Measurements from ENCODE around the gene TCF7. TPM values are rescaled to one million over a fixed set of nuclear protein-coding genes. Genes with fewer than 3 reads are reported as not detected.

TCF7 gene
- polyA plus RNA-seq, 1 donor from 2014 or later, result 0.15 TPM

- Histone ChIP-seq H3K27me3 (ENCODE audit: insufficient read depth, low read depth, low read length) (no peaks in the 10 kb centered on the region), H3K9me3 (ENCODE audit: low read length) (no peaks in the 10 kb centered on the region), H2AFZ (ENCODE audit: low read depth, low read length) (no peak overlapping the region), H3K79me2 (replicated peaks; ENCODE audit: insufficient read depth, low read length) (no peaks in the 10 kb centered on the region), H3F3A (ENCODE audit: insufficient read depth, low read length, poor library complexity, severe bottlenecking) (no peaks in the 10 kb centered on the region), H3K27ac (ENCODE audit: low read length) (no peak overlapping the region), H3K36me3 (ENCODE audit: insufficient read depth, low read length) (no peaks in the 10 kb centered on the region), H3K4me3 (ENCODE audit: low read length) (no peak overlapping the region), H3K9ac (ENCODE audit: low read length) (no peak overlapping the region), H3K9me2 (ENCODE audit: insufficient read depth, low read length) (no peaks in the 10 kb centered on the region), H3K4me2 (ENCODE audit: low read length) (no peak overlapping the region), H4K20me1 (ENCODE audit: insufficient read depth) (no peaks in the 10 kb centered on the region)
- TF ChIP-seq EZH2 (IDR thresholded peaks at IDR 0.05; ENCODE audit: borderline replicate concordance, insufficient read depth, low read length, poor library complexity, severe bottlenecking) (no peak), MXI1 (conservative IDR thresholded peaks at IDR 0.05; ENCODE audit: poor library complexity, severe bottlenecking) (no peak), POLR2AphosphoS5 (IDR thresholded peaks at IDR 0.05) (no peak), SMC3 (conservative IDR thresholded peaks at IDR 0.05; ENCODE audit: poor library complexity) (no peak), CTCF (IDR thresholded peaks at IDR 0.05; ENCODE audit: poor library complexity, severe bottlenecking) (no peak), REST (IDR thresholded peaks at IDR 0.05; ENCODE audit: borderline replicate concordance) (no peak), RAD21 (conservative IDR thresholded peaks at IDR 0.05) (no peak), TAF1 (IDR thresholded peaks at IDR 0.05; ENCODE audit: low read depth) (no peak), EP300 (conservative IDR thresholded peaks at IDR 0.05; ENCODE audit: poor library complexity, severe bottlenecking) (no peak)
Measured at GRCh38 chr5:134123360-134123759, 8.9 kb downstream of the TCF7 start.

GRCh38 chr5:134124289-134125038 lies 10.0 kb downstream of the TCF7 start:
- no peaks in the 10 kb centered on the region for H3K9me2 ChIP-seq (ENCODE audit: insufficient read depth, low read length)
- H3K27ac ChIP-seq (ENCODE audit: low read length), result no peak overlapping the region
- H3K27me3 ChIP-seq (ENCODE audit: insufficient read depth, low read depth, low read length), result no peaks in the 10 kb centered on the region
- H4K20me1 ChIP-seq (ENCODE audit: insufficient read depth), result no peaks in the 10 kb centered on the region
- no peak overlapping the region for H3K4me3 ChIP-seq (ENCODE audit: low read length)
- H3K4me2 ChIP-seq (ENCODE audit: low read length), result no peak overlapping the region
- H3K36me3 ChIP-seq (ENCODE audit: insufficient read depth, low read length), result no peaks in the 10 kb centered on the region
- H3K9me3 ChIP-seq (ENCODE audit: low read length), result no peaks in the 10 kb centered on the region
- no peaks in the 10 kb centered on the region for H3F3A ChIP-seq (ENCODE audit: insufficient read depth, low read length, poor library complexity, severe bottlenecking)
- H3K79me2 ChIP-seq (replicated peaks; ENCODE audit: insufficient read depth, low read length), result no peaks in the 10 kb centered on the region
- H2AFZ ChIP-seq (ENCODE audit: low read depth, low read length), result no peak overlapping the region
- H3K9ac ChIP-seq (ENCODE audit: low read length), result no peak overlapping the region
- TF ChIP-seq EP300 (conservative IDR thresholded peaks at IDR 0.05; ENCODE audit: poor library complexity, severe bottlenecking) (no peak), SMC3 (conservative IDR thresholded peaks at IDR 0.05; ENCODE audit: poor library complexity) (no peak)
